HepG2 (cell line): ENCODE data around the gene FSD1. TPM values are rescaled to one million over a fixed set of nuclear protein-coding genes. Genes with fewer than 3 reads are reported as not detected.

Experiments
- E2F2 ChIP-seq: sonication (generic); formaldehyde crosslinking; IDR thresholded peaks from 2 replicates; pipeline ENCODE4 v1.4.0; 2020; ENCODE audit warnings: missing genetic modification reagents, borderline replicate concordance
- EHMT2 ChIP-seq: fragments of 200-600 bp; sonication (generic); IDR thresholded peaks from 2 replicates; pipeline ENCODE4 v1.7.0; 2017; ENCODE audit warnings: antibody characterized with exemption, low read depth, low read length, borderline replicate concordance
- GABPB1 ChIP-seq: IDR thresholded peaks from 2 replicates; pipeline ENCODE4 v1.6.1; 2016; ENCODE audit warnings: mild to moderate bottlenecking, missing genetic modification reagents, moderate library complexity, missing compliant biosample characterization
- NFAT5 ChIP-seq: sonication (generic); formaldehyde crosslinking; IDR thresholded peaks from 2 replicates; pipeline ENCODE4 v1.4.0; 2020; ENCODE audit warnings: missing genetic modification reagents
- NFYB ChIP-seq: sonication (generic); formaldehyde crosslinking; IDR thresholded peaks from 2 replicates; pipeline ENCODE4 v1.4.0; 2020; ENCODE audit warnings: missing genetic modification reagents
- RBAK ChIP-seq: sonication (generic); formaldehyde crosslinking; IDR thresholded peaks from 2 replicates; pipeline ENCODE4 v1.5.1; 2020; ENCODE audit warnings: mild to moderate bottlenecking, missing genetic modification reagents
- SOX13 ChIP-seq, 3 experiments: fragments of 450-650 bp in 1 of 3; sonication (generic) in 1 of 3; formaldehyde crosslinking in 1 of 3; IDR thresholded peaks in 2 of 3; conservative IDR thresholded peaks in 1 of 3; 2 replicates each; pipeline versions ENCODE4 v1.5.0 to v1.6.1; 2016 to 2020; ENCODE audit warnings: antibody characterized with exemption in 1 of 3, mild to moderate bottlenecking in 1 of 3, missing compliant biosample characterization in 1 of 3, missing genetic modification reagents in 1 of 3, moderate library complexity in 1 of 3
- TOE1 ChIP-seq: sonication (generic); formaldehyde crosslinking; IDR thresholded peaks from 2 replicates; pipeline ENCODE4 v1.4.0; 2020; ENCODE audit warnings: mild to moderate bottlenecking, missing genetic modification reagents
- ZBTB20 ChIP-seq: sonication (generic); formaldehyde crosslinking; IDR thresholded peaks from 2 replicates; pipeline ENCODE4 v1.8.1; 2023; ENCODE audit warnings: missing genetic modification reagents, low read depth, mild to moderate bottlenecking, borderline replicate concordance
- ZMAT5 ChIP-seq: sonication (generic); formaldehyde crosslinking; IDR thresholded peaks from 2 replicates; pipeline ENCODE4 v1.5.0; 2020; ENCODE audit warnings: mild to moderate bottlenecking, low read depth, missing genetic modification reagents, borderline replicate concordance
- ZNF333 ChIP-seq: sonication (generic); formaldehyde crosslinking; IDR thresholded peaks from 2 replicates; pipeline ENCODE4 v1.4.0; 2020; ENCODE audit warnings: mild to moderate bottlenecking, missing genetic modification reagents, borderline replicate concordance
- ZNF552 ChIP-seq: sonication (generic); formaldehyde crosslinking; IDR thresholded peaks from 2 replicates; pipeline ENCODE4 v1.9.0; 2022; ENCODE audit warnings: missing genetic modification reagents, mild to moderate bottlenecking, borderline replicate concordance
- ZNF577 ChIP-seq: sonication (generic); formaldehyde crosslinking; IDR thresholded peaks from 2 replicates; pipeline ENCODE4 v1.4.0; 2020; ENCODE audit warnings: mild to moderate bottlenecking, low read depth, missing genetic modification reagents, borderline replicate concordance
- ZNF609 ChIP-seq: sonication (generic); formaldehyde crosslinking; IDR thresholded peaks from 2 replicates; pipeline ENCODE4 v1.4.0; 2020; ENCODE audit warnings: mild to moderate bottlenecking, missing genetic modification reagents, borderline replicate concordance
- ZNF7 ChIP-seq: IDR thresholded peaks from 2 replicates; pipeline ENCODE4 v1.6.1; 2016; ENCODE audit warnings: missing biosample characterization, missing genetic modification reagents
- polyA plus RNA-seq, 8 experiments: library from polyadenylated mRNA; depleted of rRNA in 3 of 8; stranded (reverse) in 7 of 8; unstranded in 1 of 8; fragments of >200 nt; fragmentation: Illumina TruSeq in 4 of 8; extraction: Trizol in 4 of 8; gene quantifications; 2 replicates each; pipeline versions ENCODE4 v1.2.1 to v1.2.3, GENCODE V29; 2011 to 2016; ENCODE audit warnings: low read depth in 4 of 8, missing spikeins in 1 of 8, mixed read lengths in 1 of 8; ENCODE audit not compliant: insufficient read depth in 1 of 8
- total RNA-seq, 5 experiments: library from RNA; depleted of rRNA; stranded (reverse); fragments of >200 nt; fragmentation: Illumina TruSeq; extraction: Trizol; gene quantifications; 2 replicates each; pipeline ENCODE4 v1.2.3, GENCODE V29; 2016; ENCODE audit warnings: low read depth in 1 of 5

FSD1 gene
- total and polyA plus RNA-seq, 2 of the 13 experiments (the other 11 are each of a cell fraction or from before 2014, with no cell fraction given): 0.29 to 0.66 TPM

- no peak for TF ChIP-seq ZMAT5 (CRISPR knock-in tag)
- TF ChIP-seq ZNF552 (CRISPR knock-in tag): no peak
- TF ChIP-seq ZNF7 (CRISPR knock-in tag): no peak
- TF ChIP-seq GABPB1 (CRISPR knock-in tag): 0 out of 2 replicates have a peak, but pooled peaks have one; percentile 49
- TF ChIP-seq SOX13 (IDR thresholded peaks at IDR 0.05): no peak
- peak in 1 of 2 experiments; percentile 29; a peak in 1 of 4 replicates for TF ChIP-seq SOX13 (CRISPR knock-in tag; conservative IDR thresholded peaks at IDR 0.05 in 1 of 2, IDR thresholded peaks at IDR 0.05 in 1 of 2)
- no peak for TF ChIP-seq NFYB
- no peak for TF ChIP-seq EHMT2
- TF ChIP-seq ZNF577 (CRISPR knock-in tag): no peak
- TF ChIP-seq E2F2 (CRISPR knock-in tag): no peak
- no peak for TF ChIP-seq ZBTB20
- no peak for TF ChIP-seq NFAT5
- TF ChIP-seq ZNF333 (CRISPR knock-in tag): no peak
- TF ChIP-seq TOE1 (CRISPR knock-in tag): no peak
- no peak for TF ChIP-seq ZNF609 (CRISPR knock-in tag)
- TF ChIP-seq RBAK (CRISPR knock-in tag): no peak
These were observed 33.6 kb downstream of the FSD1 start (continued) for GRCh38 chr19:4337906-4338440.
